ENCODE results near the gene GSTO2.

The GSTO2 gene

GRCh38 chr10:104330168-104331110 is 61.5 kb downstream of the GSTO2 start:
- Histone ChIP-seq H3K27ac (ENCODE audit: low read length) (no peak overlapping the region), H2AFZ (ENCODE audit: low read length) (no peak overlapping the region), H3K9ac (ENCODE audit: low read length) (no peak overlapping the region), H3F3A (ENCODE audit: insufficient read depth, low read length) (no peaks in the 10 kb centered on the region), H3K4me1 (ENCODE audit: low read length) (no peaks in the 10 kb centered on the region), H3K27me3 (replicated peaks; ENCODE audit: insufficient read depth, low read length) (no peaks in the 10 kb centered on the region), H3K9me2 (replicated peaks; ENCODE audit: insufficient read depth, low read length) (no peaks in the 10 kb centered on the region), H3K4me3 (ENCODE audit: low read length) (no peak overlapping the region), H4K20me1 (ENCODE audit: insufficient read depth, low read length) (no peaks in the 10 kb centered on the region), H3K79me2 (ENCODE audit: low read length) (peaks cover 94% of the 10 kb centered on the region), H3K9me3 (replicated peaks; ENCODE audit: insufficient read depth, low read length) (no peaks in the 10 kb centered on the region), H3K36me3 (replicated peaks; ENCODE audit: insufficient read depth, low read length) (no peaks in the 10 kb centered on the region), H3K4me2 (ENCODE audit: low read depth, low read length) (no peak overlapping the region)
- no peak for TF ChIP-seq EZH2 (optimal IDR thresholded peaks at IDR 0.05; ENCODE audit: low read depth, low read length)
- TF ChIP-seq, protein P1, sequence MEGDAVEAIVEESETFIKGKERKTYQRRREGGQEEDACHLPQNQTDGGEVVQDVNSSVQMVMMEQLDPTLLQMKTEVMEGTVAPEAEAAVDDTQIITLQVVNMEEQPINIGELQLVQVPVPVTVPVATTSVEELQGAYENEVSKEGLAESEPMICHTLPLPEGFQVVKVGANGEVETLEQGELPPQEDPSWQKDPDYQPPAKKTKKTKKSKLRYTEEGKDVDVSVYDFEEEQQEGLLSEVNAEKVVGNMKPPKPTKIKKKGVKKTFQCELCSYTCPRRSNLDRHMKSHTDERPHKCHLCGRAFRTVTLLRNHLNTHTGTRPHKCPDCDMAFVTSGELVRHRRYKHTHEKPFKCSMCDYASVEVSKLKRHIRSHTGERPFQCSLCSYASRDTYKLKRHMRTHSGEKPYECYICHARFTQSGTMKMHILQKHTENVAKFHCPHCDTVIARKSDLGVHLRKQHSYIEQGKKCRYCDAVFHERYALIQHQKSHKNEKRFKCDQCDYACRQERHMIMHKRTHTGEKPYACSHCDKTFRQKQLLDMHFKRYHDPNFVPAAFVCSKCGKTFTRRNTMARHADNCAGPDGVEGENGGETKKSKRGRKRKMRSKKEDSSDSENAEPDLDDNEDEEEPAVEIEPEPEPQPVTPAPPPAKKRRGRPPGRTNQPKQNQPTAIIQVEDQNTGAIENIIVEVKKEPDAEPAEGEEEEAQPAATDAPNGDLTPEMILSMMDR (IDR thresholded peaks at IDR 0.05; ENCODE audit: low read length): no peak
- DNase-seq: no peak

GRCh38 chr10:104331208-104331838 is 62.3 kb downstream of the GSTO2 start:
- Histone ChIP-seq H3K27ac (ENCODE audit: low read length) (no peak overlapping the region), H3K9me2 (replicated peaks; ENCODE audit: insufficient read depth, low read length) (no peaks in the 10 kb centered on the region), H3K9me3 (replicated peaks; ENCODE audit: insufficient read depth, low read length) (no peaks in the 10 kb centered on the region), H3K36me3 (replicated peaks; ENCODE audit: insufficient read depth, low read length) (no peaks in the 10 kb centered on the region), H3K9ac (ENCODE audit: low read length) (no peak overlapping the region), H3K4me1 (ENCODE audit: low read length) (no peaks in the 10 kb centered on the region; the same call in 1 of the 2 replicates), H4K20me1 (ENCODE audit: insufficient read depth, low read length) (no peaks in the 10 kb centered on the region), H2AFZ (ENCODE audit: low read length) (no peak overlapping the region), H3K79me2 (ENCODE audit: low read length) (peaks cover 95% of the 10 kb centered on the region), H3F3A (ENCODE audit: insufficient read depth, low read length) (no peaks in the 10 kb centered on the region), H3K27me3 (replicated peaks; ENCODE audit: insufficient read depth, low read length) (no peaks in the 10 kb centered on the region), H3K4me2 (ENCODE audit: low read depth, low read length) (no peak overlapping the region), H3K4me3 (ENCODE audit: low read length) (no peak overlapping the region)
- no peak for DNase-seq
- TF ChIP-seq EZH2phosphoT487 (IDR thresholded peaks at IDR 0.05; ENCODE audit: low read length): no peak
- no peak for TF ChIP-seq EZH2 (optimal IDR thresholded peaks at IDR 0.05; ENCODE audit: low read depth, low read length)
- TF ChIP-seq, protein P1 (IDR thresholded peaks at IDR 0.05; ENCODE audit: low read length): no peak

- no peak overlapping the region for H3K9ac ChIP-seq (ENCODE audit: low read length)
Measured at GRCh38 chr10:104332243-104333031, 63.5 kb downstream of the GSTO2 start.

More at GRCh38 chr10:104332243-104333031, 63.5 kb downstream of the GSTO2 start:
- no peaks in the 10 kb centered on the region for H3K9me2 ChIP-seq (replicated peaks; ENCODE audit: insufficient read depth, low read length)
- no peak for DNase-seq
- TF ChIP-seq EZH2 (optimal IDR thresholded peaks at IDR 0.05; ENCODE audit: low read depth, low read length) (no peak), EZH2phosphoT487 (IDR thresholded peaks at IDR 0.05; ENCODE audit: low read length) (no peak)
- TF ChIP-seq, protein P1 (IDR thresholded peaks at IDR 0.05; ENCODE audit: low read length): no peak
- H3K4me3 ChIP-seq (ENCODE audit: low read length): no peak overlapping the region
- H3K4me1 ChIP-seq (ENCODE audit: low read length): no peaks in the 10 kb centered on the region; the same call in 1 of the 2 replicates
- H3K27ac ChIP-seq (ENCODE audit: low read length): no peak overlapping the region
- no peak overlapping the region for H3K4me2 ChIP-seq (ENCODE audit: low read depth, low read length)
- no peaks in the 10 kb centered on the region for H3K9me3 ChIP-seq (replicated peaks; ENCODE audit: insufficient read depth, low read length)
- H3K79me2 ChIP-seq (ENCODE audit: low read length): peaks cover 96% of the 10 kb centered on the region
- no peaks in the 10 kb centered on the region for H4K20me1 ChIP-seq (ENCODE audit: insufficient read depth, low read length)
- H3K27me3 ChIP-seq (replicated peaks; ENCODE audit: insufficient read depth, low read length): no peaks in the 10 kb centered on the region
- no peak overlapping the region for H2AFZ ChIP-seq (ENCODE audit: low read length)
- H3K36me3 ChIP-seq (replicated peaks; ENCODE audit: insufficient read depth, low read length): no peaks in the 10 kb centered on the region
- H3F3A ChIP-seq (ENCODE audit: insufficient read depth, low read length): peaks cover 9% of the 10 kb centered on the region

All from MM.1S (cell line).